GM21717 (cell line): Measurements from ENCODE around the gene MEIOB.
"Not testable (repeated sequence)": the region's sequence is repeated elsewhere in the genome, so short reads cannot be mapped to it uniquely, and the experiment has no call there.

ENCODE experiments used
- ATAC-seq: cut with Tn5 transposase; IDR thresholded peaks from one replicate; pipeline ENCODE4 v1.9.1; 2021; ENCODE audit warnings: mild to moderate bottlenecking, moderate library complexity; ENCODE audit not compliant: unreplicated experiment

The MEIOB gene

GRCh38 chr16:1816396-1817275 lies 55.3 kb downstream of the MEIOB start:
- no peak for ATAC-seq

GRCh38 chr16:1815461-1815860 lies 56.5 kb downstream of the MEIOB start:
- no peak for ATAC-seq

GRCh38 chr16:1812732-1813163 lies 59.2 kb downstream of the MEIOB start:
- no peak for ATAC-seq

- no peak for ATAC-seq
Measured at GRCh38 chr16:1810536-1810935, 61.4 kb downstream of the MEIOB start.

GRCh38 chr16:1810106-1810505 lies 61.9 kb downstream of the MEIOB start:
- no peak for ATAC-seq

- ATAC-seq = no peak
Measured at GRCh38 chr16:1809281-1809801, 62.6 kb downstream of the MEIOB start.

GRCh38 chr16:1808691-1809090 lies 63.3 kb downstream of the MEIOB start:
- ATAC-seq = no peak

- ATAC-seq = no peak
Measured at GRCh38 chr16:1807626-1808025, 64.3 kb downstream of the MEIOB start.

- no peak for ATAC-seq
Measured at GRCh38 chr16:1800701-1801100, 71.3 kb downstream of the MEIOB start.

- not testable (repeated sequence) for ATAC-seq
Measured at GRCh38 chr16:1799263-1799662, 72.7 kb downstream of the MEIOB start.

GRCh38 chr16:1794908-1795666 lies 76.9 kb downstream of the MEIOB start:
- ATAC-seq = no peak

GRCh38 chr16:1794221-1794871 lies 77.6 kb downstream of the MEIOB start:
- no peak for ATAC-seq

GRCh38 chr16:1793578-1794220 lies 78.3 kb downstream of the MEIOB start, which contains the start of gene IGFALS:
IGFALS (minus strand) TSS chr16:1793705; CDS start chr16:1793652, 53 bp downstream.
- ATAC-seq = no peak

GRCh38 chr16:1792836-1793577 lies 79.0 kb downstream of the MEIOB start:
- ATAC-seq = no peak

- ATAC-seq = no peak
Measured at GRCh38 chr16:1791943-1792812, 79.8 kb downstream of the MEIOB start.

- no peak for ATAC-seq
Measured at GRCh38 chr16:1791256-1791942, 80.6 kb downstream of the MEIOB start.

- ATAC-seq = no peak
Measured at GRCh38 chr16:1790611-1791255, 81.2 kb downstream of the MEIOB start.

- ATAC-seq = no peak
Measured at GRCh38 chr16:1790261-1790610, 81.7 kb downstream of the MEIOB start.
